Central memory CD8-positive, alpha-beta T cell (primary cell): ENCODE results near the gene KRT17.

Experiments
- ATAC-seq: fragments of 150-1000 bp; cut with Tn5 transposase; replicated peaks from 2 replicates; pipeline ENCODE4 v1.10.0; 2022; ENCODE audit warnings: mild to moderate bottlenecking, moderate FRiP score, moderate number of reproducible peaks; ENCODE audit not compliant: poor library complexity, severe bottlenecking; ENCODE audit errors: extremely low read depth
- DNase-seq, 2 donors: peaks; one replicate each; pipeline ENCODE4 v3.0.0; 2021; ENCODE audit warnings: low spot score in 2 of 2
- H3K27ac Mint-ChIP-seq: one replicate; pipeline ENCODE4 v1.8.0; 2022; ENCODE audit warnings: low read depth, mild to moderate bottlenecking, moderate library complexity, mixed read lengths
- H3K27me3 Mint-ChIP-seq: one replicate; pipeline ENCODE4 v1.8.0; 2022; ENCODE audit warnings: mixed read lengths
- H3K36me3 Mint-ChIP-seq: one replicate; pipeline ENCODE4 v1.8.0; 2022; ENCODE audit warnings: mild to moderate bottlenecking, moderate library complexity, mixed read lengths; ENCODE audit not compliant: insufficient read depth
- H3K4me1 Mint-ChIP-seq: one replicate; pipeline ENCODE4 v1.8.0; 2022; ENCODE audit warnings: mixed read lengths
- H3K4me3 Mint-ChIP-seq: one replicate; pipeline ENCODE4 v1.8.0; 2022; ENCODE audit warnings: mild to moderate bottlenecking, moderate library complexity, mixed read lengths
- H3K9me3 Mint-ChIP-seq: one replicate; pipeline ENCODE4 v1.8.0; 2022; ENCODE audit warnings: mixed read lengths

Gene KRT17

DNA sequence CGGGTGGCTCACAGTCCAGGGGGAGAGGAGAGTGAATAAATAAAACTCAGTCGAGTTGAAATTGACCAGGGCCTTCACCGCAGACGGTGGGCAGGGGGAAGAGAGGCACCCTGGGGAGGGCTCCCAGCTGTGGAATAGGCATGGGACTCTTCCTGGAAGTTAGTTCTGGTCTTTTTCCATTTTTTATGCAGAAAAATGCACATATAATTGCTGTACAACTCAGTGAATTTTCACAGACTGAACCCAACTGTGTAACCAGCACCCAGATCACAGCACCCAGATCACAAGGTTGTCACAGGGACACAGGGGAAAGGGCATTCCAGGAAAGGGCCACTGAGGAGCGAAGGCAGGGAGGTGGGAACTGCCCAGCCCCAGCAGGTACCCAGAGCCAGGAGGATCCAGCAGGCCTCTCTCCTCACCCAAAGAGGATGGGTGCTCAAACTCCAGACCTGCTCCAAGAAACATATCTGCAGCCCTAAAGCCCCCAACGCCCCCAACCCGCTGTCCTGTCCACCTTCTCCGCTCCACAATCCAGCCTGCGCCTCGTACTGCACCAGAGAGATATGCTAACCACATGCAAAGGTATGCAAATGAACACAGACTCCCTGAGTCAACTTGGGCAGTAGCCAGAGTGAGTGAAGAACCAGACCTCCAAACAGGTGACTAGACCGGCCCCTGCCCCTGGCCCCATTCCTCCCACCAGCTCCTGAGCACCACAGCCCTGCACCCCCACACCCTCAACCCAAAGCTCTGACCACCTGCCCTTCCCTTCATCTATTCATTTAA lies 35.2 kb upstream of the KRT17 start:
- Mint-ChIP-seq H3K27ac (no peak overlapping the region), H3K4me3 (no peak overlapping the region), H3K27me3 (no peaks in the 10 kb centered on the region), H3K4me1 (no peaks in the 10 kb centered on the region), H3K36me3 (peaks cover 2% of the 10 kb centered on the region), H3K9me3 (no peaks in the 10 kb centered on the region)
- ATAC-seq (no peak), DNase-seq (no peak)

DNA sequence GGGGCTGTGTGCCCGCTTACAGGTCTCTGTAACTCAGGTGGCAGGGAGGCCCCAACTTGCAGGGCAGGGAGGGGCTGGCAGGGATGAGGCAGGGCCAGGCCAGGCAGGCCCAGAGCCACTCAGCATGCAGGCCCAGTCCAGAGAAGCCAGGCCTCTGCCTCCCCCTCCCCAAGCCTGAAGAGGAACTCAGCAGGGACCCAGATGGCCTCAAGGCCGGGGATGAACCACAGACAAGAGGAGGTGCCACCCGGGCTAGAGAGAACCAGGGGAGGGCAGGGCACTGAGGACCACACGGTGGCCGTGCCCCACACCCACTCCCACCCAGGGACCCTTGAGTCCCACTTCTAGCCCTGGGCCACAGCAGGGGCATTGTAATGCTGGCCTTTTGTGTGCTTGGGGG lies 34.5 kb upstream of the KRT17 start:
- Mint-ChIP-seq H3K27ac (no peak overlapping the region), H3K9me3 (no peaks in the 10 kb centered on the region), H3K4me3 (no peak overlapping the region), H3K4me1 (no peaks in the 10 kb centered on the region), H3K27me3 (no peaks in the 10 kb centered on the region), H3K36me3 (peaks cover 2% of the 10 kb centered on the region)
- DNase-seq (no peak), ATAC-seq (no peak)

DNA sequence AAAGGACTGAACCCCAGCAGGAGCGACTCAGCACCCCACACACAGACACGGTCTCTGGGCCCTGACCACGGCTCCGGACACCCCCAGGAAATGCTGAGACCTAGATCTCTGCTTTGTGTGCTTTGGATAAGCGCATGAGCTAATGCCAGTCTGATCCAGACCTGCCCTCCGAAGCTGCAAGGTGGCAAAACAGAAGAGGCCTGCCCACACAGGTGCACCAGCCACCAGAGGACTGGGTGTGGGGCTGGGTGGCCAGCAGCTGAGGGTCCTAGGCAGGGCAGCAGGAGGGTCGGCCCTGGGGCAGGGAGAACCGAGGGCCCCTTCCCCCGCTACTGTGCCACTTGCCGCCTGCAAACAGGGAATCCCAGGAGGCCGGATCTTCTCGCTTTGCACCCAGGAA lies 33.6 kb upstream of the KRT17 start:
- no peaks in the 10 kb centered on the region for H3K4me1 Mint-ChIP-seq
- H3K9me3 Mint-ChIP-seq = no peaks in the 10 kb centered on the region
- H3K27ac Mint-ChIP-seq = no peak overlapping the region

DNA sequence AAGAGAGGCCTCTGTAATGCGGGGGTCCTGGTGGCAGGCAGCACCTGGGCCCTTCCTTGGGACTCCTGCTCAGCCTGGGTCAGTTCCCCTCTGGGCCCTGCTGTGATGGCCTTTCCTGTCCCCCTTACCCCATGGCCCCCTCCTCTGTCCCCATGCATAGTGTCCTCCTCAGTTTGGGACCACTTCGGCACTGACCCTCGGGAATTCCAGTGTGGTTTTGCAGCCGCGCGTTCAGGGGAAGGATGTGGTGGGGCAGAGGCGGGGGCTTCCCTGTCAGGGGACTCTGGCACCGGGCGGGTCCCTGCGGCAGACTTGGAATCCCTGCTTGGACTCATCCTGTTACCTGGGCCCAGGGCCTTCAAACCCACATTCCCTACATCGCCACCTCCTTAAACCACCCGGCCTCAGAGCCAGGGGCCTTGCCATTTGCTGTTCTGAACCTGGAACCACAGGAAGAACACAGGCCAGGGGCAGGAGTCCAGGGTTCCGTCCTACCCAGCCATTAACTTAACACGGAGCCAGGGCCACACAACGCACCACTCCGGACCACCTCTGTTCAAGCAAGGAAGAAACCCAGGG lies 32.9 kb upstream of the KRT17 start:
- H3K27ac Mint-ChIP-seq = no peak overlapping the region
- H3K9me3 Mint-ChIP-seq = no peaks in the 10 kb centered on the region
- no peaks in the 10 kb centered on the region for H3K27me3 Mint-ChIP-seq
- DNase-seq = no peak
- H3K4me3 Mint-ChIP-seq = no peak overlapping the region
- H3K4me1 Mint-ChIP-seq = no peaks in the 10 kb centered on the region
- ATAC-seq = no peak
- H3K36me3 Mint-ChIP-seq = peaks cover 2% of the 10 kb centered on the region

More for the DNA sequence above, 33.6 kb upstream of the KRT17 start:
- Mint-ChIP-seq H3K4me3 (no peak overlapping the region), H3K36me3 (peaks cover 2% of the 10 kb centered on the region), H3K27me3 (no peaks in the 10 kb centered on the region)
- ATAC-seq (no peak), DNase-seq (no peak)

DNA sequence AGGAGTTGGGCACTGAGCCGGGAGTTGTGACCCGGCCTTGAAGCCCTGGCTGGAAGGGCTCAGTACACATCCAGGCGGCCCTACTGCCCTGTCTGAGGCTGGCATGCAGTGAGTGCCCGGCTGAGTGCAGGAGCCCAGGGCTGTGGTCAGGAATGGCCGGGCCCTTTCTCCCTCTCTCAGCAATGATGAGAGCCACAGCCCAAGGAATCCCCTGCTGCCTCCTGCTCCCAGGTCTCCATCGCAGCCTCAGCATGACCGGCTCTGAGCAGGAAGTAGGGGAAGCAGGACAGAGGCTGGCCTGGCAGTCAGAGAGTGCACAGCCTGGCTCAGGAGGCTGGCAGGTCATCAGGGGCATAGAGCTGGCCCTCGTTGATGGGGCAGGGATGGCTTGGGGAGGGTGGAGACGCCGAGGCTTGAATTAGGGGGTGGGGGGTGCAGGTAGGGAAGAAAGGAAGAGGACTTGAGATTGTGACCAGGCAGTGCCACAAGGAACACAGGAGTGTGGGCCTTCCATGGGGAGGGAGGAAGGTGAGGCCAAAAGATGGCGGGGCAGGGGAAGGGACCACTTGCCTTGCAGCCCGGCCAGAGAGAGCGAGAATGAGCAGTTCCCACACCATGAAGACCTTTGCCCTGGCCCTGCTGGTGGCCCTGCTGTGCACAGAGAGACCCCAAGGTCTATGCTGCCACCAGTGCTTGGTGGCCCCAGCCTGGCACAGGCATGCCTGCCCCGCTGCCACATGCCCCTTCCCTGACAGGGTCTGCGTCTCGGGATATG lies 32.1 kb upstream of the KRT17 start:
- no peak overlapping the region for H3K4me3 Mint-ChIP-seq
- no peak for ATAC-seq
- no peaks in the 10 kb centered on the region for H3K4me1 Mint-ChIP-seq
- H3K9me3 Mint-ChIP-seq = no peaks in the 10 kb centered on the region
- no peak for DNase-seq
- H3K36me3 Mint-ChIP-seq = peaks cover 2% of the 10 kb centered on the region
- H3K27ac Mint-ChIP-seq = no peak overlapping the region
- H3K27me3 Mint-ChIP-seq = no peaks in the 10 kb centered on the region

DNA sequence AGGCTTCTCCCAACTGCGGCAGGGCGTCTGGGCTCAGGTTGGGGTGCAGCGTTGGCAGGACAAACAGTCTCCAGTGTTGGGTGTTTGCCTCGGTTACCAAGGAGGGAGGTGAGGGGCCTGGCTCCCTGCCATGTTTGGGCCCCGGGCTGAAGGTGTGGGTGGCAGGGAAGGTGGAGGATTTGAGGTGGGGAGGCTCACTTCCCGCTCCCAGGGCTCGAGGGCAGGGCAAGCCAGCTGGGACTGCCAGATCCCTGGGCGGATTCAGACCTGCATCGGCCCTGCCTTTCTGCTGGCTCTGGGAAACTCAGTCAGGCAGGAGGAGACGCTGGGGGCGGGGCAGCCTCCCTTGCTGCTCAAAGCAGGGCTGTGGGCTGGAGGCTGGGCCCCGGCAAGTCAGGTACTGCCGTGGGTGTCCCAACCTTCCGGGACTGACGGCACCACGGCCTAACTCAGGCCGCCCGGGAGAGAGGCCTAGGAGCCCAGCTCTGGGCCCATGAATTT lies 31.3 kb upstream of the KRT17 start:
- Mint-ChIP-seq H3K27ac (no peak overlapping the region), H3K4me1 (no peaks in the 10 kb centered on the region), H3K9me3 (no peaks in the 10 kb centered on the region), H3K36me3 (peaks cover 2% of the 10 kb centered on the region), H3K27me3 (no peaks in the 10 kb centered on the region), H3K4me3 (no peak overlapping the region)
- DNase-seq = no peak
- ATAC-seq = no peak

DNA sequence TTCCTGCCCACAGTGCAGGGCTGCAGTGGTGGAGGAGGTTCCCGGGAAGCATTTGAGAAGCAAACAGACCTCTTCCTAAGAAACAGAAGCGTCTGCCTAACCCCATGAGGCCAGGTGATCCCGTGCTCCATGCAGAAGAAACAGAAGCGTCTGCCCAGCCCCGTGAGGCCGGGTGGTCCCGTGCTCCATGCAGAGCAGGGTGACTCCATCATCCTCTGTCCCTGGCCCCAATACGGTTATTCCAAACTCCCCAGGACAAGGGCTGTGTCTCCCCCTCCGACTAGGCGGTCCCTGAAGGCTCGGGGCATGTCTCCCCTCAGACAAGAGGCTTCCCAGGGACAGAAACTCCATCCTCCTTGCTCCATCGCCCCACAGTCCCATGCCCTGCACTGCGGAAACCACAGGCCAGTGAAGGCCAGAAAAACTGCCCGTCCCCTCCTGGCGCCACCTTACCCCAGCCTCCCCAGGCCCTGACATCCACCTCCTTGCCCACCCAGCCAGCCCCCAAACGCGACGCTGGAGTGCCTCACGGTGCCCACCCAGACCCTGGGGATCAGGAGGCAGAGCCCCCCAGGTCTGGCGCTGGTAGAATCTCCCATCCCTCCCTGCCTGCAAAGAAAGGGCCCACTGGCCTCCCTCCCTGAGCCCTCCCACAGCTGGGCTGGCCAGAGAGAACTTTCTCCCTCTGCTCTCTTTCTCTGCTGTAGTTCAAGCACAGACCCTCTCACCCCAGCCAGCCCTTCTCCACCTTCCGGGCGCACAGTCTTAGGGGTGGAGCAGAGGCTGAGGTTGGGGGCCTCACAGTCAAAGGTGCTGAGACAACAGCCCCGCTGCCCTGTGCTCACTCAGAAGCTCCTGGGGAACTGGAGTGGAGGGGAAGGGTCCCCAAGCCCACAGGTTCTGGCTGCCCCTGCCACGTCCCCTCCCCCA lies 30.6 kb upstream of the KRT17 start:
- H3K36me3 Mint-ChIP-seq = no peaks in the 10 kb centered on the region
- no peaks in the 10 kb centered on the region for H3K4me1 Mint-ChIP-seq
- H3K9me3 Mint-ChIP-seq = no peaks in the 10 kb centered on the region
- DNase-seq (no peak), ATAC-seq (no peak)
- no peak overlapping the region for H3K27ac Mint-ChIP-seq
- H3K27me3 Mint-ChIP-seq = no peaks in the 10 kb centered on the region
- H3K4me3 Mint-ChIP-seq = no peak overlapping the region

DNA sequence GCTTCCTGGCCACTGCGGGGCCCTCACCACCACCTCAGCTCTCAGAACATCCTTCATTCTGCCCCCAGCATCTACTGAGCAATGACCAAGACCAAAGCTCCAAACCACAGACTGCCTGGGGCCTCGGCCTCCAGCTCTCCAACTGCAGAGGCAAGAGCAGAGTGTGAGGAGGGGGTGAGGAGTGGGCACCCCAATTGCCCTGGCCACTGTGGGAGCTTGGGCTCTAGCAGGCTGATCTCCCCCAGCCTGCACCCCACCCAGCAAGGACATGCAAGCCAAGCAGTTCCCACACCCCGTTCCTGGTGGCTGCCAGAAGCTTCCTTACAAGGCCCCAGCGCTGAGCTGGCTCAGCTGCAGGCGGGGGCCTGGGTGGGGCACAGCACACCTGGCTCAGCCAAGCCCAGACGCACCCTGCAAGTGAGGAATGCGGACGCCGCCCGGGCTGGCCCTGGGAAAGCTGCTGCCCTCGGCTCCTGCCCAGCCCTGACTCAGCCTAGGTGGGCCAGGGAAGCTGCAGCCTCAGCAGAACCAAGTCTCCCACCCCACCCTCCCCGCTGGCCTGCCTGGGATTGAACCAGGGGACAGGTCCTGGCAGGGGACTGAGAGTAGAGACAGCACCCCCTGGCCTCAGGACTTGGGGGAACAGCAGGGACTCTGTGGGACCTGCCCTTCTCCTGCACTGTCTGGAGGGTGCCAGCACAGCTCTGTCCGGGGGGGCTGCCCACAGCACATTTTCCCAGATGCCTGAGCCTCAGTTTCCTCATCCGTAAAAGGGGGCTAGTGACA lies 29.7 kb upstream of the KRT17 start:
- H3K27me3 Mint-ChIP-seq = no peaks in the 10 kb centered on the region
- H3K4me1 Mint-ChIP-seq = no peaks in the 10 kb centered on the region
- ATAC-seq (no peak), DNase-seq (no peak)
- H3K36me3 Mint-ChIP-seq = no peaks in the 10 kb centered on the region
- H3K4me3 Mint-ChIP-seq = no peak overlapping the region
- H3K9me3 Mint-ChIP-seq = no peaks in the 10 kb centered on the region
- no peak overlapping the region for H3K27ac Mint-ChIP-seq

DNA sequence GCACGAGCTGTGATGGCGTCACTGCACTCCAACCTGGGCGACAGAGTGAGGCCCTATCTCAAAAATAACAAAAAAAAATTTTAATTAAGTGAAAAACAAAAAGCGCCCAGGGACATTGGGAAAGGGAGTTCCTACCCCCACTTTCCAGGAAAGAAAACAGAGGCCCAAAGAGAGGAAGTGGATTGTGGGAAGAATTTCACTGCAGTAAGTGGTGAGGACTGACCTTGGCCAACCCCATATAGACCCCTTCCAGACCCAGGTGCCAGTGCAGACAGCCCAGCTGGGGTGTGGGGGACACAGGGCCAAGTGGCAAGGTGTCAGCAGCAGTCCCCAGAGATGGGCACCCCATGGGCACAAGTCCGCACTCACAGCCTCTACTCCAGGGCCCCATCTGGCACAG lies 29.0 kb upstream of the KRT17 start:
- DNase-seq (no peak), ATAC-seq (no peak)
- no peaks in the 10 kb centered on the region for H3K27me3 Mint-ChIP-seq
- no peak overlapping the region for H3K27ac Mint-ChIP-seq
- no peak overlapping the region for H3K4me3 Mint-ChIP-seq
- H3K9me3 Mint-ChIP-seq = no peaks in the 10 kb centered on the region
- H3K4me1 Mint-ChIP-seq = no peaks in the 10 kb centered on the region
- no peaks in the 10 kb centered on the region for H3K36me3 Mint-ChIP-seq

DNA sequence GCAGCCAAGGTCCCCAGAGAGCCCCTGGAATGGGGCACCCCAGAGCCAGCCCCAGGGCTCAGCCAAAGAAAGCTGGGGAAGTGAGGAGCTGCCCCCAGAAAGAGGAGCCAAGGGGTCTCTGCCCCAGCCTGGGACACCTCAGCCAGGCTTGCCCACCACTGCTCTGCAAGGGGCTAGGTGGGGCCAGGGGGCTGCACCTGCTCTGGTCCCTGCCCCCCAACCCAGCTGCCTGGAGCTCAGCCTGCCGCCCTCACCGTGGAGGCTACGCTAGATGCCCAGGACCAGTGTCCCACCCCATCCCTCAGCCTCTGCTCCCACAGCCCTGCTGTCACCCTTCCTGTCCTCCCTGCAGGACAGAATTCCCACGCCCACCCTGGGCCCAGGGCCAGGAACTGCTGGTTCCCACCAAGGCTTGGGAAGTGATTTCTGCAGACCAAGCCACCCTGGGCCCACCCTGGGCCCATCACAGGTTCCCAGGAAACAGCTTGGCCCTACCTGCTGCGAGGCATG lies 28.1 kb upstream of the KRT17 start:
- no peak overlapping the region for H3K4me3 Mint-ChIP-seq
- H3K27me3 Mint-ChIP-seq = no peaks in the 10 kb centered on the region
- no peak for ATAC-seq
- H3K9me3 Mint-ChIP-seq = no peaks in the 10 kb centered on the region
- peaks cover 4% of the 10 kb centered on the region for H3K36me3 Mint-ChIP-seq
- DNase-seq = no peak
- no peaks in the 10 kb centered on the region for H3K4me1 Mint-ChIP-seq
- H3K27ac Mint-ChIP-seq = no peak overlapping the region

DNA sequence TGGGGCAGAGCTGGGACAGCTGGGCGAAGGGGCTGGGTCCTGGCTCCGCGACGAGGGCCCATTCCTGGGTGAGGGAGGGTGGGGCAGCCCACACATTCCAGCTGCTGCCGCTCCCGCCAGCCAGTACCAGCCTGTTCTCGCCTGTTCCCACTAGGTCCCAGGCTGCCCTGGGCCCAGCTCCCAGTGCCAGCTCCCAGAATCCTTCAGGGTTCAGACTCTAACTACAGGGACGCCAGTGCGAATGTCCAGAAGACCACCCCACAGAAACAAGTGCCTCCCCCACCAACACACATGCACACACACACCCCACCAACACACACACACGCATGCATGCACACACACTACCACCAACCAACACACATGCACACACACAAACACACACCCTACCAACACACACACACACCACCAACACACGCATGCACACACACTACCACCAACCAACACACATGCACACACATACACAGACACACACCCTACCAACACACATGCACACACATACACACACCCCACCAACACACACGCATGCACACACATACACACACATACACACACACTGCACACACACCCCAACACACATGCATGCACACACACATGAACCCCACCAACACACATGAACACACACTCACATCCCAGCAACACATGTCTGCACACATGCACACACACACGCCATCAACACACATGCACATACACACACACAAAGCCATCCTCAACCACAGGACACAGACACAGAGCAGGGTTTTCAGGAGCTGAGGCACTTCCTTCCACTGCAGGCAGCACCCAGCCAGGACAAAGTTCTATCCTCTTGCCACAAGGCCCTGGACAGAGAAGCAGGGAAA lies 27.5 kb upstream of the KRT17 start:
- DNase-seq = no peak
- Mint-ChIP-seq H3K4me3 (no peak overlapping the region), H3K4me1 (no peaks in the 10 kb centered on the region), H3K36me3 (peaks cover 4% of the 10 kb centered on the region), H3K9me3 (no peaks in the 10 kb centered on the region), H3K27ac (no peak overlapping the region), H3K27me3 (no peaks in the 10 kb centered on the region)
- no peak for ATAC-seq
